HTERT RPE-1 (cell line): ENCODE data around the gene TTC19.
"Not testable (repeated sequence)": the region's sequence is repeated elsewhere in the genome, so short reads cannot be mapped to it uniquely, and the experiment has no call there.

Source experiments
- in situ Hi-C: fragments of 300-500 bp; cut with MboI; formaldehyde crosslinking; loops from 4 replicates; pipeline ENCODE4 v1.14.3; 2020; ENCODE audit warnings: low sequenced_read_pairs

The TTC19 gene

GRCh38 chr17:16026895-16027294, 27.3 kb downstream of the TTC19 start:
- in situ Hi-C loops, result no loop called here

GRCh38 chr17:16027708-16028584, 28.3 kb downstream of the TTC19 start:
- in situ Hi-C loops, result no loop called here

- in situ Hi-C loops, result no loop called here
These were observed 34.2 kb downstream of the TTC19 start for GRCh38 chr17:16033729-16034349.

GRCh38 chr17:16036261-16036660, 36.6 kb downstream of the TTC19 start:
- in situ Hi-C loops, result no loop called here

GRCh38 chr17:16037636-16038035, 38.0 kb downstream of the TTC19 start:
- in situ Hi-C loops, result no loop called here

- in situ Hi-C loops, result no loop called here
These were observed 41.2 kb downstream of the TTC19 start for GRCh38 chr17:16040710-16041251.

GRCh38 chr17:16044487-16044886, 44.9 kb downstream of the TTC19 start:
- in situ Hi-C loops, result no loop called here

GRCh38 chr17:16046966-16047365, 47.3 kb downstream of the TTC19 start:
- in situ Hi-C loops, result no loop called here

- in situ Hi-C loops, result no loop called here
These were observed 49.3 kb downstream of the TTC19 start for GRCh38 chr17:16048811-16049449.

GRCh38 chr17:16050844-16051243, 51.2 kb downstream of the TTC19 start:
- in situ Hi-C loops, result no loop called here

- in situ Hi-C loops, result no loop called here
These were observed 52.9 kb downstream of the TTC19 start for GRCh38 chr17:16052486-16052885.

GRCh38 chr17:16055139-16055538, 55.5 kb downstream of the TTC19 start:
- in situ Hi-C loops, result not testable (repeated sequence)

- in situ Hi-C loops, result no loop called here
These were observed 62.0 kb downstream of the TTC19 start for GRCh38 chr17:16061631-16062030.

GRCh38 chr17:16066125-16066524, 66.5 kb downstream of the TTC19 start:
- in situ Hi-C loops, result no loop called here

- in situ Hi-C loops, result no loop called here
These were observed 68.7 kb downstream of the TTC19 start for GRCh38 chr17:16068323-16068722.

- in situ Hi-C loops, result no loop called here
These were observed 72.4 kb downstream of the TTC19 start for GRCh38 chr17:16072031-16072430.

- in situ Hi-C loops, result no loop called here
These were observed 74.2 kb downstream of the TTC19 start for GRCh38 chr17:16073845-16074244.

GRCh38 chr17:16074423-16074822, 74.8 kb downstream of the TTC19 start:
- in situ Hi-C loops, result no loop called here

GRCh38 chr17:16075949-16076348, 76.3 kb downstream of the TTC19 start:
- in situ Hi-C loops, result no loop called here
